ENCODE data around the gene ZNF581.

DNA sequence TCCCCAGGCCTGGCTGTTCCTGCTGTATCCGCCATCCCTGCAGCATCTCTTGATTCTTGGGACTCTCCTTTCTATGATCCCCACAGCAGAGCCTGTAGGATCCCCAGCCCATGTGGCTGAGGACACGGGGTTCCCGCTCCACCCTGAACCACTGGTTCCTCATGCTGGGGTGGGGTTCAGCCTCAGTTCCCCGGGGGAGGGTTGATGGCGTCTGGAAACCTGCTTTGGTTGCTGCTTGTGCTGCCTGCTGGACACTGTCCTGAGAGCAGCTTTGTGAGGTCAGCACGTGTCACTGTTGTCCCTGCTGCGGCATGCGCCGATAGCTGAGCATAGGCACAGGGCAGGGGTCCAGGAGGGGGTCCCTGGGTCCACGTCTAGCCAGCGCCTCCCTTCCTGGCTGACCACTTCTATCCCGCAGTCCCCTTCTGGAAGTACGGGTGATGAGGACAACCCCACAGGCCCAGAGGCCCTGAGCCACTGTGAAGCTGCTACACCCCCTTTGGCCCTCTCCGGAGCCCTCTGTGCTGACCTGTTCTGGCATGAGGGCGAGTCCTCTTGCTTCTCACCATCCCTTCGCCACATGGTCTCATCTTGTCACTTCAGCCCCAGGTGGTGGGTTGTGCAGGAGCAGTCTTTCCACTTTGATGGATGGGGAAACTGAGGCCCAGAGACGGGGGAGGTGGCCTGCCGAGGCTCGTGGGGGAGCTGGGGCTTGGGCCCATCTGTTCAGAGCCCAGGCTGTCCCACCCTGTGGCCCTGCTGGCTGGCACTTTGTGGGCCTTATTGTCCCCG lies 37.1 kb downstream of the ZNF581 start:
- TF ChIP-seq POLR2A (IDR thresholded peaks at IDR 0.05) (no peak), CTCF (IDR thresholded peaks at IDR 0.05) (no peak)

Data from ovary (tissue), 3 donors.